GM12878 (cell line): Measurements from ENCODE around the gene NAT8L. TPM values are rescaled to one million over a fixed set of nuclear protein-coding genes. Genes with fewer than 3 reads are reported as not detected.

Experiments used
- ATAC-seq: fragments of 200-7000 bp; cut with Tn5 transposase; 3 replicates; pipeline ENCODE4 v1.9.1; 2020; ENCODE audit warnings: mild to moderate bottlenecking, moderate library complexity
- BruUV-seq: library from RNA; stranded (reverse); fragments of 400-500 nt; replicated peaks from 2 replicates; lab custom pipeline; 2021; lab: Mats Ljungman, UMichigan
- CTCF ChIA-PET: fragments of 300-600 bp; sonication (Branson Sonifier 250); formaldehyde crosslinking; extraction: SDS; loops from one replicate; lab custom pipeline; 2021; ENCODE audit warnings: inconsistent platforms; lab: Yijun Ruan, JAX
- POLR2A ChIA-PET: fragments of 350-600 bp; formaldehyde crosslinking; extraction: SDS; loops from one replicate; lab custom pipeline; 2021; ENCODE audit warnings: inconsistent platforms; lab: Charles Lee
- RAD21 ChIA-PET: fragments of 300-600 bp; sonication (Branson Sonifier 250); formaldehyde crosslinking; loops from one replicate; lab custom pipeline; 2023; ENCODE audit warnings: antibody characterized with exemption; ENCODE audit not compliant: unreplicated experiment; lab: Charles Lee
- SMC1A ChIA-PET: fragments of 300-600 bp; sonication (Branson Sonifier 250); formaldehyde crosslinking; loops from one replicate; lab custom pipeline; 2023; ENCODE audit not compliant: unreplicated experiment, uncharacterized antibody; lab: Charles Lee
- DNase-seq: peaks from one replicate; pipeline ENCODE4 v3.0.0-alpha.2; 2011; ENCODE audit warnings: low read depth, low spot score
- FAIRE-seq: peaks from 3 replicates; lab custom pipeline; 2011; peaks lifted over from hg19 to GRCh38; lab: Jason Lieb, UNC
- H2AFZ ChIP-seq: 2 replicates; pipeline ENCODE4 v1.6.0; 2011; ENCODE audit warnings: low read depth, low read length, control low read depth; ENCODE audit not compliant: control insufficient read depth
- H3K27ac ChIP-seq: 2 replicates; pipeline ENCODE4 v1.5.1; 2011; ENCODE audit warnings: control low read depth; ENCODE audit not compliant: control insufficient read depth, insufficient read depth
- H3K27me3 ChIP-seq, 2 experiments: replicated peaks in 1 of 2; 2 replicates each; pipeline versions ENCODE4 v1.6.0 to v1.6.1; 2011; ENCODE audit warnings: low read length in 1 of 2; ENCODE audit not compliant: control insufficient read depth in 2 of 2, insufficient read depth in 2 of 2
- H3K36me3 ChIP-seq, 2 experiments: 2 replicates each; pipeline ENCODE4 v1.5.1; 2011; ENCODE audit warnings: low read length in 1 of 2; ENCODE audit not compliant: control insufficient read depth in 2 of 2, insufficient read depth in 2 of 2
- H3K4me1 ChIP-seq: 2 replicates; pipeline ENCODE4 v1.6.1; 2011; ENCODE audit warnings: mild to moderate bottlenecking, low read length, moderate library complexity, mixed read lengths; ENCODE audit not compliant: control insufficient read depth, insufficient read depth
- H3K4me2 ChIP-seq: 2 replicates; pipeline ENCODE4 v1.6.0; 2011; ENCODE audit warnings: control low read depth; ENCODE audit not compliant: control insufficient read depth, insufficient read depth
- H3K4me3 ChIP-seq: fragments of 200-600 bp; sonication (generic); 2 replicates; pipeline ENCODE4 v1.5.1; 2016
- H3K79me2 ChIP-seq: 2 replicates; pipeline ENCODE4 v1.6.0; 2011; ENCODE audit warnings: low read length; ENCODE audit not compliant: control insufficient read depth, insufficient read depth
- H3K9ac ChIP-seq: 2 replicates; pipeline ENCODE4 v1.8.0; 2011; ENCODE audit warnings: low read length, control low read depth, mixed read lengths; ENCODE audit not compliant: control insufficient read depth, insufficient read depth
- H3K9me3 ChIP-seq: replicated peaks from 3 replicates; pipeline ENCODE4 v1.5.1; 2011; ENCODE audit warnings: mild to moderate bottlenecking, low read length; ENCODE audit not compliant: control insufficient read depth, insufficient read depth
- H4K20me1 ChIP-seq: 2 replicates; pipeline ENCODE4 v1.6.0; 2011; ENCODE audit not compliant: control insufficient read depth, insufficient read depth
- MEF2B ChIP-seq: fragments of 450-650 bp; IDR thresholded peaks from 2 replicates; pipeline ENCODE4 v1.6.1; 2018; ENCODE audit warnings: mild to moderate bottlenecking, moderate library complexity; ENCODE audit not compliant: partially characterized antibody, poor library complexity, severe bottlenecking
- PAX8 ChIP-seq: fragments of 450-650 bp; IDR thresholded peaks from 2 replicates; pipeline ENCODE4 v1.6.1; 2017; ENCODE audit warnings: mild to moderate bottlenecking, moderate library complexity
- WGBS: methylation state at CpG from one replicate; pipeline ENCODE4 v1.1.6; 2016; ENCODE audit warnings: low lambda C conversion rate; ENCODE audit not compliant: insufficient replicate concordance, insufficient coverage; ENCODE audit errors: missing lambda C conversion rate; 5-methylcytosine and 5-hydroxymethylcytosine counted together
- in situ Hi-C: fragments of 300-500 bp; cut with MboI; formaldehyde crosslinking; loops from 9 replicates; pipeline ENCODE4 v1.14.3; 2018; ENCODE audit warnings: mixed read lengths
- intact Hi-C: fragments of 100-400 bp; cut with micrococcal nuclease; formaldehyde crosslinking; loops from one replicate; pipeline ENCODE4 v1.14.2; 2022; ENCODE audit not compliant: unreplicated experiment
- polyA plus RNA-seq, 11 experiments: library from polyadenylated mRNA; depleted of rRNA in 4 of 11; unstranded in 6 of 11; stranded (reverse) in 5 of 11; fragments of >200 nt; fragmentation: Nextera tagmentation in 4 of 11; fragmentation: Illumina TruSeq in 1 of 11; extraction: Ambion mirVana in 4 of 11; extraction: Trizol in 1 of 11; gene quantifications; 1 replicate in 1 of 11; 2 replicates in 10 of 11; pipeline versions ENCODE4 v1.2.1 to v1.2.3, GENCODE V29; 2011 to 2016; ENCODE audit warnings: inconsistent platforms in 2 of 11, missing spikeins in 2 of 11, low read depth in 1 of 11
- total RNA-seq, 4 experiments: library from RNA; depleted of rRNA in 3 of 4; stranded (reverse); fragments of >200 nt in 3 of 4; fragmentation: Illumina TruSeq in 1 of 4; extraction: Trizol in 1 of 4; gene quantifications; 2 replicates each; pipeline versions ENCODE4 v1.2.1 to v1.2.3, GENCODE V29; 2013 to 2021
- TF ChIP-seq, protein P1 (sequence below): fragments of 450-650 bp; IDR thresholded peaks from 2 replicates; pipeline ENCODE4 v1.6.1; 2016; ENCODE audit warnings: mild to moderate bottlenecking, moderate library complexity, borderline replicate concordance

NAT8L gene
- total and polyA plus RNA-seq, 10 of the 15 experiments (the other 5 are each of a cell fraction or from before 2014, with no cell fraction given): 0.01 to 0.31 (median 0.11) TPM; not detected in 5

DNA sequence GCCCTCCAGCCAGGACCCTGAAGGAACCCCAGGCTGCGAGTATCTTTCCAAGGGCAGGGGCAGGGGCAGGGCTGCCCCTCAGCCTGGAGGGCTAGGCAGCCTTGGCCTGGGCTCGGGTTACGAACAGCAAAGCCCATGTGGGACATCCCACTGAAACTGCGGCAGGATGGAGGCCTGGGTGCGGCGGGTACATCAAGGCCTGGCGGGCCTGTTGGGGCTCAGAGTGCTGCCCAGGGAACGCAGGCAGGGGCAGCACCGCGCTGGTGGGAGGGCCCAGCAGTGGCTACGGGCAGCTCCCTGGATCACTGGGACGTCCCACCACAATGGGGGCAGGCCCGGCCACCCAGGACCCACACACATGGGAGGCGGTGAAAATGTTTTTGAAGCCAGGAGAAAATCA is 10.9 kb downstream of the NAT8L start:
- H3K27ac ChIP-seq: no peak overlapping the region
- no peaks in the 10 kb centered on the region for H3K36me3 ChIP-seq
- no peaks in the 10 kb centered on the region for H3K79me2 ChIP-seq
- no peak overlapping the region for H3K9ac ChIP-seq
- H4K20me1 ChIP-seq: no peaks in the 10 kb centered on the region
- no peak for TF ChIP-seq MEF2B
- TF ChIP-seq PAX8: no peak
- TF ChIP-seq, protein P1, sequence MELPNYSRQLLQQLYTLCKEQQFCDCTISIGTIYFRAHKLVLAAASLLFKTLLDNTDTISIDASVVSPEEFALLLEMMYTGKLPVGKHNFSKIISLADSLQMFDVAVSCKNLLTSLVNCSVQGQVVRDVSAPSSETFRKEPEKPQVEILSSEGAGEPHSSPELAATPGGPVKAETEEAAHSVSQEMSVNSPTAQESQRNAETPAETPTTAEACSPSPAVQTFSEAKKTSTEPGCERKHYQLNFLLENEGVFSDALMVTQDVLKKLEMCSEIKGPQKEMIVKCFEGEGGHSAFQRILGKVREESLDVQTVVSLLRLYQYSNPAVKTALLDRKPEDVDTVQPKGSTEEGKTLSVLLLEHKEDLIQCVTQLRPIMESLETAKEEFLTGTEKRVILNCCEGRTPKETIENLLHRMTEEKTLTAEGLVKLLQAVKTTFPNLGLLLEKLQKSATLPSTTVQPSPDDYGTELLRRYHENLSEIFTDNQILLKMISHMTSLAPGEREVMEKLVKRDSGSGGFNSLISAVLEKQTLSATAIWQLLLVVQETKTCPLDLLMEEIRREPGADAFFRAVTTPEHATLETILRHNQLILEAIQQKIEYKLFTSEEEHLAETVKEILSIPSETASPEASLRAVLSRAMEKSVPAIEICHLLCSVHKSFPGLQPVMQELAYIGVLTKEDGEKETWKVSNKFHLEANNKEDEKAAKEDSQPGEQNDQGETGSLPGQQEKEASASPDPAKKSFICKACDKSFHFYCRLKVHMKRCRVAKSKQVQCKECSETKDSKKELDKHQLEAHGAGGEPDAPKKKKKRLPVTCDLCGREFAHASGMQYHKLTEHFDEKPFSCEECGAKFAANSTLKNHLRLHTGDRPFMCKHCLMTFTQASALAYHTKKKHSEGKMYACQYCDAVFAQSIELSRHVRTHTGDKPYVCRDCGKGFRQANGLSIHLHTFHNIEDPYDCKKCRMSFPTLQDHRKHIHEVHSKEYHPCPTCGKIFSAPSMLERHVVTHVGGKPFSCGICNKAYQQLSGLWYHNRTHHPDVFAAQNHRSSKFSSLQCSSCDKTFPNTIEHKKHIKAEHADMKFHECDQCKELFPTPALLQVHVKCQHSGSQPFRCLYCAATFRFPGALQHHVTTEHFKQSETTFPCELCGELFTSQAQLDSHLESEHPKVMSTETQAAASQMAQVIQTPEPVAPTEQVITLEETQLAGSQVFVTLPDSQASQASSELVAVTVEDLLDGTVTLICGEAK: no peak
- BruUV-seq: no TSS peak
- FAIRE-seq (no peak), ATAC-seq (no peak), DNase-seq (no peak)
- in situ Hi-C loops (no loop called here), intact Hi-C loops (no loop called here)
- no peak overlapping the region for H2AFZ ChIP-seq
- ChIA-PET SMC1A (no interaction called here), RAD21 (no interaction called here), POLR2A (no interaction called here), CTCF (no interaction called here)
- no peaks in the 10 kb centered on the region for H3K27me3 ChIP-seq
- no peak overlapping the region for H3K4me3 ChIP-seq
- WGBS: 47% methylated on average over 13 of the region's 14 CpGs
- no peaks in the 10 kb centered on the region for H3K4me1 ChIP-seq
- no peaks in the 10 kb centered on the region for H3K9me3 ChIP-seq
- H3K4me2 ChIP-seq: no peak overlapping the region
